LNCaP clone FGC (cell line): ENCODE data around the gene ABCA7.
"Not testable (repeated sequence)": the region's sequence is repeated elsewhere in the genome, so short reads cannot be mapped to it uniquely, and the experiment has no call there.

ENCODE experiments used
- DNase-seq: peaks from one replicate; pipeline ENCODE4 v3.0.0-alpha.2; 2011; ENCODE audit warnings: low read depth
- H3K4me3 ChIP-seq: 2 replicates; pipeline ENCODE4 v1.5.1; 2011; ENCODE audit warnings: mild to moderate bottlenecking, low read depth, low read length, control low read depth
- TF ChIP-seq, protein P1 (sequence below): IDR thresholded peaks from 2 replicates; pipeline ENCODE4 v1.5.1; 2012; ENCODE audit warnings: mild to moderate bottlenecking; ENCODE audit not compliant: control insufficient read depth, insufficient read depth; ENCODE audit errors: extremely low read depth

ABCA7 gene

DNA sequence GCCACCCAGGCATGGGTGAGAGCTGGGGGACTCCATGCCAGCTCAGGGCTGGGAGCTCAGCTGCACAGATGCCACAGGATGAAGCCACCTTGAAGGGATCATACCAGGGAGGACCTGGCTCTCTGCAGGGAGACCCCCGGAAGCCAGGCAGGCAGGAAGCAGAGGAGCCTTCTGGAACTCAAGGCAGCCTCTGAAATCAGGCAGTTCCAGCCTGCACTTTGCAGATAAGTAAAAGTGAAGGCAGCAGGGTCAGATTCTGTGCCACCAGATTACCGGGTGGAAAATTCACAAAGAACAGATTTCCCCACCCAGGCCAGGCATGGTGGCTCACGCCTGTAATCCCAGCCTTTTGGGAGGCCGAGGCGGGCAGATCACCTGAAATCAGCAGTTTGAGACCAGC lies 21.5 kb upstream of the ABCA7 start:
- DNase-seq, result no peak
- TF ChIP-seq, protein P1, sequence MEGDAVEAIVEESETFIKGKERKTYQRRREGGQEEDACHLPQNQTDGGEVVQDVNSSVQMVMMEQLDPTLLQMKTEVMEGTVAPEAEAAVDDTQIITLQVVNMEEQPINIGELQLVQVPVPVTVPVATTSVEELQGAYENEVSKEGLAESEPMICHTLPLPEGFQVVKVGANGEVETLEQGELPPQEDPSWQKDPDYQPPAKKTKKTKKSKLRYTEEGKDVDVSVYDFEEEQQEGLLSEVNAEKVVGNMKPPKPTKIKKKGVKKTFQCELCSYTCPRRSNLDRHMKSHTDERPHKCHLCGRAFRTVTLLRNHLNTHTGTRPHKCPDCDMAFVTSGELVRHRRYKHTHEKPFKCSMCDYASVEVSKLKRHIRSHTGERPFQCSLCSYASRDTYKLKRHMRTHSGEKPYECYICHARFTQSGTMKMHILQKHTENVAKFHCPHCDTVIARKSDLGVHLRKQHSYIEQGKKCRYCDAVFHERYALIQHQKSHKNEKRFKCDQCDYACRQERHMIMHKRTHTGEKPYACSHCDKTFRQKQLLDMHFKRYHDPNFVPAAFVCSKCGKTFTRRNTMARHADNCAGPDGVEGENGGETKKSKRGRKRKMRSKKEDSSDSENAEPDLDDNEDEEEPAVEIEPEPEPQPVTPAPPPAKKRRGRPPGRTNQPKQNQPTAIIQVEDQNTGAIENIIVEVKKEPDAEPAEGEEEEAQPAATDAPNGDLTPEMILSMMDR, result no peak
- peak overlapping the region; percentile 89; the same call in 1 of the 2 replicates for H3K4me3 ChIP-seq

DNA sequence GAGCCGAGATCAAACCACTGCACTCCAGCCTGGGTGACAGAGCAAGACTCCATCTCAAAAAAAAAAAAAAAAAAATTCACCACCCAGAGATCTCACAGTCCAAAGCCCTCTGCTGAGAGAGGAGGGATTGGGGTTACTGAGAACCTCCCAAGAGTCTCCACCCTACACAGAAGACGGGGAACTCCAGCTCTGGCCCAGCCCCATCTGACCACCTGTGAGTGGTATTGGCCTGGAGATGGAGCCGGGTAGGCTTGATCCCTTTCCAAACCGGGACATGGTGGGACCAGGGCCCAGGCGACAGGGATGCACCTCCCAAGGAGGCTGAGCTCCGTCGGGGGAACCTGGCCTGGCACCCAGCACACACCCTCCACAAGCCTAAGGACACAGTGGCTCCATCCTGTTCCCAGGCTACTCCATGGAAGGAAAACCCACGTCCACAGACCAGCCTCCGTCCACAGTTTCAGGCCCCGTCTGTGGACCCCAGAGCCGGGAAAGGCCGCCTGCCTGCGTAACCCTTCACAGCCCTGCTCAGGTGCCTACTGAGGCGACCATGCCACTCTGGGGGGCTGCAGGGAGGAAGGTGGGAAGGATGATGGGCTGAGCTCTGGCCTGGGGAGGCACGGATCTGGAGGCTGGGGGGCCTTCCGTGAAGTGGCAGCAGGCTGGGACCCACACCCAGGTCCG lies 20.8 kb upstream of the ABCA7 start:
- DNase-seq, result no peak
- TF ChIP-seq, protein P1, result no peak
- peak overlapping the region; percentile 89 for H3K4me3 ChIP-seq

DNA sequence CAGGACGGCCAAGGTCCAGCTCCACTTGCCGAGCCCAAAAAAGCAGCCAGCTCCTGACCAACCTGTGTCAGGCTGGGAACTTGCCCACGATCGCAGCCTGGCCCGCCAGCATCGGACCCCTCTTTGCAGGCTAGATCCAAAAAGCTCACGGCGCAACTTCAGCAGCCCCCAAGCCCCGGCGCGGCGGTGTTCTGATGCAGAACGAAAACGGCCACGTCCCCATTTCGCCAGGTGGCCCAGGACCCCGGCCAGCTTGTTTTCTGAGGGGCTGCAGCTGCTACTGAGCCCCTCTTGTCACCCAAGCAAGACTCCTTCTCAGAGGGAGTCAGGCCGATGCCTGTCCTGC lies 20.3 kb upstream of the ABCA7 start:
- H3K4me3 ChIP-seq, result peak overlapping the region; percentile 89
- no peak for DNase-seq
- TF ChIP-seq, protein P1, result no peak

DNA sequence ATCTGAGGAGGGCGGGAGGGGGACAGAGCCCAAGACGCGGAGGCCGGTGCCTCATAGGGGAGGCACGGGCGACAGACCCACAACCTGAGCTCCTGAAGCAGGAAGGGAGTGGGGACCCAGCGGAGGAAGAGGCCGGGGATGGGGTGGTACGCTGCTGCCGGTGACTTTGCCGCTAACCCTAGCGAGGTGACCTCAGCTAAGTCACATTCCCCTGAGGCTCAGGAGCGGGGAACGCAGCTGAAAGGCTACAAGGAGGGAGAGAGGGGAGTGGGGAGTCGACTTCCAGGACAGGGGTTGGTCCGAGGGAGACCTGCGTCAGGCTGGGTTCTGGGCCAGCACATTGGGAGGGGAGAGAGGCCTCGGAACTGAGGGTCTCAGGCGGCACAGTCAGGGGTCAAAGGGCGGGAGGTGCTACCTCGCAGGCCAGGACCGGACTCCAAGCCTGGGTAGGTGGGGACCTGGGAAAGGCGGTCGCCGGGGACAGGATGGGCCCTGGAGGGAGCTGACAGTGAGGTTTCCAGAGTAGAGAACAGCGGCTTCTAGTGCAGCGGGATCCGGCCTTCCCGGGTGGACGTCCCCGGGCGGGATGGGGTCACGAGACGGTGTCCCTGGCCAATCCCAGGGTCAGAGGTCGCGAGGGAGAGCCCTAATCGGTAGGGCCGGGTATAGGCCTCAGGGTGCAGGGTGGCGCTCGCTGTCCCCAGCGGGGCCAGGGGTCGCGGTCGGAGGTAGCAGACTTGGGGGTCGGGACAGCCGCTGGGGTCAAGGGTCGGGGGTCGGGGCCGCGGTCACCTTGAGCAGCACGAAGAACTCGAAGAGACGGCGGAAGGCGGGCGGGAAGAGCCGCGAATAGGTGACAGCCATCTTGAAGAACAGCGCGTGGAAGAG lies 19.7 kb upstream of the ABCA7 start:
- no peak for DNase-seq
- TF ChIP-seq, protein P1, result no peak

DNA sequence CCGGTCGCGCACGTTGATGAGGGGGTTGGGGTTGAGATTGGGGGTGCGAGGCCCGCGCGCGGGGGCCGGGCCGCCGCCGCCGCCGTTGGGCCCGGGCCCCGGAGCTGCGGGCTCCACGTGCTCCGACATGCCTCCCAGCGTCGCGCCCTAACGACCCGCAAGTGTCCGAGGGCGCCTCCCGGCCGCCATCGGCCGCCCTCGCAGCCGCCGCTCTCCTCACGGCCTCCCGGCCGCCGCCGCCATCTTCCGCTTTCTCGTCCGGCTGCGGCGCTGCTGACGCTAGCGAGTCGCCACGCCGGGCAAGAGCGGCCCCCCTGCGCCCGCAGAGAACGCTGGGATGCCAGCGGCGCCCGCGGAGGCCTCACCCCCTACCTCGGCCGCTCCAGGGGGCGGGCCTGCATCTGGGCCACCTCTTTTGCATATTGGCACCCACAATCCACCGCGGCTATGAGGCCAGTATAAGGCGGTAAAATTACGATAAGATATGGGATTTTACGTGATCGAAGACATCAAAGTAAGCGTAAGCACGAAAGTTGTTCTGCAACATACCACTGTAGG lies 19.0 kb upstream of the ABCA7 start, which contains the start of gene TMEM259:
Gene TMEM259 (minus strand): TSS at position 256 of the 558 bp plus-strand sequence. CDS start 127 bp downstream, at position 129.
- TF ChIP-seq, protein P1, result no peak
- peak within 1 kb of the TSS; percentile 89 for H3K4me3 ChIP-seq
- DNase-seq, result peak; percentile 89

More for the DNA sequence above, 19.7 kb upstream of the ABCA7 start:
- H3K4me3 ChIP-seq, result peak overlapping the region; percentile 89

DNA sequence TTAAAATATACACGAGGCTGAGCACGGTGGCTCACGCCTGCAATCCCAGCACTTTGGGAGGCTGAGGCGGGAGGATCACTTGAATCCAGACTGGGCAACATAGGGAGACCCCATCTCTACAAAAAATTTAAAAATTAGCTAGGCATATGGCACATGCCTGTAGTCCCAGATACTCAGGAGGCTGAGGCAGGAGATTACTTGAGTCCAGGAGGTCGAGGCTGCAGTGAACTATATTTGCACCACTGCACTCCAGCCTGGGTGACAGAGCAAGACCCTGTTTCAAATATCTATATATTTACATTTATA lies 16.1 kb upstream of the ABCA7 start:
- not testable (repeated sequence) for DNase-seq, H3K4me3 ChIP-seq

DNA sequence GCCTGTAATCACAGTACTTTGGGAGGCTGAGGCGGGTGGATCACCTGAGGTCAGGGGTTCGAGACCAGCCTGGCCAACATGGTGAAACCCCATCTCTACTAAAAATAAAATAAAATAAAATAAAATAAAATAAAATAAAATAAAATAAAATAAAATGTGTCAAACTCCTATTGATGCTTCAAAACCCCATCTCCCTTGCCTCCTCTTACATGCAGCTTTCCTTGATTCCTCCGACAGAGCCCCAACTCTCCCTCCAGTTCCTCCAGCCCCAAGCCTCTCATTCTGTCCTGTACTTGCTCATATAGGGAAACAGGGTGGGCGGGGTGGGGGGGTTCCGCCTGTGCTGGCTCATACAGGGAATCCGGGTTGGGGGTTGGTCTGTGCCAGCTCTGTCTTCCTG lies 14.8 kb upstream of the ABCA7 start:
- H3K4me3 ChIP-seq, DNase-seq: not testable (repeated sequence)
